Suprapubic skin (tissue), 4 donors: ENCODE data around the gene ZNF467. TPM values are rescaled to one million over a fixed set of nuclear protein-coding genes. Genes with fewer than 3 reads are reported as not detected.

Experiments
- DNase-seq, 2 donors: peaks; one replicate each; pipeline ENCODE4 v3.0.0-alpha.2; 2019; ENCODE audit warnings: low spot score in 2 of 2
- H3K27ac ChIP-seq: fragments of 200-600 bp; sonication (generic); one replicate; pipeline ENCODE4 v1.5.1; 2019
- H3K27me3 ChIP-seq: fragments of 200-600 bp; sonication (generic); one replicate; pipeline ENCODE4 v1.5.1; 2019
- H3K36me3 ChIP-seq: fragments of 200-600 bp; sonication (generic); one replicate; pipeline ENCODE4 v1.5.1; 2019
- H3K4me1 ChIP-seq: fragments of 200-600 bp; sonication (generic); one replicate; pipeline ENCODE4 v1.5.1; 2019
- H3K4me3 ChIP-seq: fragments of 200-600 bp; sonication (generic); one replicate; pipeline ENCODE4 v1.5.1; 2019; ENCODE audit warnings: mild to moderate bottlenecking
- H3K9me3 ChIP-seq: fragments of 200-600 bp; sonication (generic); one replicate; pipeline ENCODE4 v1.5.1; 2019
- CTCF ChIP-seq, 2 donors: fragments of 200-600 bp in 1 of 2; fragments of 450-650 bp in 1 of 2; sonication (generic) in 1 of 2; IDR thresholded peaks; one replicate each; pipeline ENCODE4 v1.5.1; 2016 to 2019; ENCODE audit warnings: antibody characterized with exemption in 2 of 2, mild to moderate bottlenecking in 1 of 2, moderate library complexity in 1 of 2
- EP300 ChIP-seq: sonication (generic); formaldehyde crosslinking; IDR thresholded peaks from one replicate; pipeline ENCODE4 v1.6.1; 2017; ENCODE audit warnings: antibody characterized with exemption
- POLR2A ChIP-seq, 2 donors: fragments of 450-650 bp; IDR thresholded peaks; one replicate each; pipeline ENCODE4 v1.6.1; 2017; ENCODE audit warnings: antibody characterized with exemption in 2 of 2, mild to moderate bottlenecking in 2 of 2, moderate library complexity in 2 of 2
- POLR2AphosphoS5 ChIP-seq, 3 donors: sonication (generic); formaldehyde crosslinking; IDR thresholded peaks; one replicate each; pipeline ENCODE4 v1.6.1; 2017; ENCODE audit warnings: antibody characterized with exemption in 3 of 3
- WGBS: methylation state at CpG from one replicate; pipeline ENCODE4 v1.1.5; 2018; 5-methylcytosine and 5-hydroxymethylcytosine counted together
- total RNA-seq, 4 donors: library from RNA; depleted of rRNA; stranded (reverse); fragments of >200 nt; gene quantifications; one replicate each; pipeline ENCODE4 v1.1.0, GENCODE V29; 2016

The ZNF467 gene
- total RNA-seq, 4 donors from 2014 or later = 2.9 to 10.8 (median 4.6) TPM

- H3K4me1 ChIP-seq = no peaks in the 10 kb centered on the region
- no peak overlapping the region for H3K27ac ChIP-seq
- H3K27me3 ChIP-seq = no peaks in the 10 kb centered on the region
- TF ChIP-seq POLR2A (IDR thresholded peaks at IDR 0.05) = no peak
- no peak for TF ChIP-seq CTCF (IDR thresholded peaks at IDR 0.05)
- TF ChIP-seq POLR2AphosphoS5 (IDR thresholded peaks at IDR 0.05) = no peak
- TF ChIP-seq EP300 = no peak
- WGBS = 83% methylated on average over 2 of the region's 21 CpGs
- DNase-seq = no peak
- peaks cover 83% of the 10 kb centered on the region for H3K36me3 ChIP-seq
- H3K4me3 ChIP-seq = no peak overlapping the region
- no peaks in the 10 kb centered on the region for H3K9me3 ChIP-seq
Observed at GRCh38 chr7:149728491-149729375, 44.7 kb downstream of the ZNF467 start.

DNA sequence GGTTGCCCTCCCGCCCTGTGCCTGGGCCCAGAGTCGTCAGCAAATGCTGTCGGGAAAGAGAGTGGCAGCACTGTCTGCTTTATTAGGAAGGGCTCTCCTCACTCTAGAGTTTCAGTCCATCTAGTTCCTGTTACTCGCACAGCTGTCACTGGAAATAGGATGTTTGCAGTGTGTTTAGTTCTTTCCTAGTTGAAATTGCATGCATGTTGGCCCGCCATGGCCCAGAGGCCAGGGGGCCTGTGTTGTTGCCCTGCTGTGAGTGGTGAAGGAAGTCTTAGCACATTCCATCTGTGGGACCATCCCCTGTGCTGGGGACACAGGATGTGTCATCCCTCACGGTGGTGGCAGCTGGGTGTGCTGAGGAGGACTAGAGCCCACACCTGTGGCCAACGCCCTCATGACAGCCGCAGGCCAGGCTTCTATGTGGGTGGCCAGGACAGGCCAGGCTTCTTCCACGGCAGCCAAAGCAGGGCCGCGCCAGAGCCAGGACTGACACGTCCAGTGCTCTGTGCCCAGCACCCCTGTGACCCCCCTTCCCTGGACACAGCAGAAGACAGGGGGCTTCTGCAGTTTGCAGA lies 45.4 kb downstream of the ZNF467 start:
- Histone ChIP-seq H3K36me3 (peaks cover 86% of the 10 kb centered on the region), H3K27ac (no peak overlapping the region), H3K9me3 (no peaks in the 10 kb centered on the region), H3K4me3 (no peak overlapping the region), H3K4me1 (no peaks in the 10 kb centered on the region), H3K27me3 (no peaks in the 10 kb centered on the region)
- DNase-seq = no peak
- 81% methylated on average over 8 of the region's 12 CpGs for WGBS
- no peak for TF ChIP-seq POLR2AphosphoS5 (IDR thresholded peaks at IDR 0.05)
- TF ChIP-seq EP300 = no peak
- TF ChIP-seq POLR2A (IDR thresholded peaks at IDR 0.05) = no peak
- TF ChIP-seq CTCF (IDR thresholded peaks at IDR 0.05) = no peak

GRCh38 chr7:149727053-149727898 lies 46.1 kb downstream of the ZNF467 start:
- H3K36me3 ChIP-seq = peaks cover 89% of the 10 kb centered on the region
- no peak for TF ChIP-seq POLR2AphosphoS5 (IDR thresholded peaks at IDR 0.05)
- no peak for TF ChIP-seq CTCF (IDR thresholded peaks at IDR 0.05)
- no peak for TF ChIP-seq POLR2A (IDR thresholded peaks at IDR 0.05)
- no peak for TF ChIP-seq EP300
- H3K27ac ChIP-seq = no peak overlapping the region
- DNase-seq = no peak
- 89% methylated on average over 13 of the region's 13 CpGs for WGBS
- H3K4me1 ChIP-seq = no peaks in the 10 kb centered on the region
- no peaks in the 10 kb centered on the region for H3K27me3 ChIP-seq
- no peaks in the 10 kb centered on the region for H3K9me3 ChIP-seq
- no peak overlapping the region for H3K4me3 ChIP-seq

GRCh38 chr7:149725916-149726315 lies 47.5 kb downstream of the ZNF467 start:
- no peaks in the 10 kb centered on the region for H3K9me3 ChIP-seq
- WGBS = 80% methylated on average over 1 of the region's 6 CpGs
- no peaks in the 10 kb centered on the region for H3K4me1 ChIP-seq
- H3K27ac ChIP-seq = no peak overlapping the region
- no peaks in the 10 kb centered on the region for H3K27me3 ChIP-seq
- peaks cover 94% of the 10 kb centered on the region for H3K36me3 ChIP-seq
- H3K4me3 ChIP-seq = no peak overlapping the region
- DNase-seq = no peak
- TF ChIP-seq POLR2A (IDR thresholded peaks at IDR 0.05) = no peak
- TF ChIP-seq CTCF (IDR thresholded peaks at IDR 0.05) = no peak
- no peak for TF ChIP-seq EP300
- no peak for TF ChIP-seq POLR2AphosphoS5 (IDR thresholded peaks at IDR 0.05)
